Medulla oblongata (tissue), 1 donor: ENCODE results near the gene DDT.
"Not testable (repeated sequence)": the region's sequence is repeated elsewhere in the genome, so short reads cannot be mapped to it uniquely, and the experiment has no call there.

Source experiments
- DNase-seq: peaks from one replicate; pipeline ENCODE4 v3.0.0-alpha.2; 2015; ENCODE audit errors: extremely low spot score

DDT gene

DNA sequence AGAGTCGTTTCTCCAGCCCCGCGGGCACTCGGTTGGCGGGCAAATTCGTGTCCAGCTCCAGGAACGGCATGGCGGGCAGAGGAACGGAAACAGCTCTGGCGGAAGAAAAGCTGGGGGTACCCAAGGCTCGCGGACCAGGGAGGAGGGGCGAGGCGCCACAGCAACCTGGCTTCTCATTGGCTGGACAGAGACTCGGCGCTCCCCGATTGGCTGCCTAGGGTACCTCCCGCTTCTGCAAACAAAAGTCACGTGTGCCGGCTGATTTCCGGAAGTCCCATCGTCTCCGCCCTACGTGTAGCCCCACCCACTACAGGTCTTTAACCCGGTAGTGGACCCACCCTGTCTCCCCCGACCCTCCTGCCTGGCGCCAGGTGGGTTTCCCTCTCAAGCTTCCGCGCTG is at the start of gene DDT:
TSS of gene DDT (minus strand) at position 97 of the 400 bp plus-strand sequence. CDS start at position 70, 27 bp downstream.
- DNase-seq, result not testable (repeated sequence)

DNA sequence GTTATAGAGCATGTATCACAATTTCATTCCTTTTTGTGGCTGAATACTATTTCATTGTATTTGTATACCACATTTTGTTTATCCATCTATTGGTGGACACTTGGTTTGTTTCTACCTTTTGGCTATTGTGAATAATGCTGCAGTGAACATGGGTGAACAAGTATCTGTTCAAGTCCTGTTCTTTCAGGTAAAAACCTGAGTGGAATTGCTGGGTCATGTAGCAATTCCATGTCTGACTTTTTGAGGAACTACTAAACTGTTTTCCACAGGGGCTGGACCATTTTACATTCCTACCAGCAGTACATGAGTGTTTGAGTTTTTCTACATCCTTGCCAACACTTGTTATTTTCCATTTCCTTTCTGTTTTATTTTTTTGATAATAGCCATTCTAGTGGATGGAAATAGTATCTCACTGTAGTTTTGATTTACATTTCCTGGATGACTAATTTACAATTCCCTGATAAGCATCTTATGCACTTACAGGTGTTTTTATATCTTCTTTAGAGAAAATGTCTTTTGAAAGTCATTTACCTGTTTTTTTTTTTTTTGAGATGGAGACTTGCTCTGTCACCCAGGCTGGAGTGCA is 49.1 kb upstream of the DDT start:
- DNase-seq, result no peak

- no peak for DNase-seq
These were observed 47.1 kb upstream of the DDT start for GRCh38 chr22:24021304-24021703.

- DNase-seq, result no peak
These were observed 41.9 kb upstream of the DDT start for GRCh38 chr22:24016156-24016555.

DNA sequence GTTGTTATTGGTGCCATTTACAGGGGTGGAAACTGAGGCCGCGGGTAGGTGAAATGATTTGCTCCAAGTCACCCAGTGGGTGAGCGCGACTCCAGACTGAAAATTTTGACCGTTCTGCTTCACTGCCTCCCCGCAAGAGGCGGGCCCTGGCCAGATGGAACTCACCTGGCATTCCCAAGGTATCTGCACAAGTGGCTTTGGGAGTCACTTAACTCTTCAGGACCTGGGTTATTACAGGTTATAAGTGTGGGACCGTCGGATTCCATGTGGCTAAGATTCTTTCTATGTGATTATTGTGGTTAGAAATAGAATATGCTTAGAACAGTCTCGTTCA is 37.5 kb upstream of the DDT start:
- DNase-seq, result no peak

GRCh38 chr22:24010018-24010391 is 35.8 kb upstream of the DDT start:
- DNase-seq, result no peak

DNA sequence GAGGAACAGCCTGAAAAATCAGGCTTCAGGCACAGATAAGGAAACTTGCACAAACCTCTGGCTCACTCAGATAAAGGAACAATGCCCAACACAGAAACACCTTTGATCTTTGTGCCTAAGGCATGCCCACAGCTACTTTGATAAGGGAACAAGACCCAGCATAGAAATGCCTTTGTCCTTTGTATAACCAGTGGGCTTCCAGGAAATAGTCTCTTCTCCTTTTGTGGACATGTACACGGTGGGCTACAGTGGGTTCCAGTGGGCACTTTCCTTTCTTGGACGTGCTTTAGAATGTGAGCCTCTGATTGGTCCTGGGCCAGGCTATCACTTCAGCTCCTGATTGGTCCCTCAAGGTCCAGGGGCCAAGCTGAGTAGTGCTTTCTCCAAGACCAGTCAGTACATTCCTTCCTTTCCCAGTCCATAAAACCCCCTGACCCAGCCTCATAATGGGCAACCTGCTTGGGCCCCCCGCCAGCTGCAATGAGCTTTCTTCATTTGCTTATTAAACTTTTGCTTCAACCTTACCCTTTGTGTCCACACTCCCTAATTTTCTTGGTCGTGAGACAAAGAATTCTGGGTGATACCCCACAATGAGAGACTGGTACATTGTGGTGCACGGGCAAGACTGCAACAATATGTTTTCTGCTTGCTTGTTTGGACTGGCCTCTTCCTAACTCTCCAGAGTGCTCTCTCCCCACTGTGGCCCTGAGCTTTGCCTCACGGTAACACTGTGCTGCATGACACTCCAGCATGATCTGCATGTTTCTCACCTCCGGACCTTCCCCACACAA is 35.2 kb upstream of the DDT start:
- no peak for DNase-seq

DNA sequence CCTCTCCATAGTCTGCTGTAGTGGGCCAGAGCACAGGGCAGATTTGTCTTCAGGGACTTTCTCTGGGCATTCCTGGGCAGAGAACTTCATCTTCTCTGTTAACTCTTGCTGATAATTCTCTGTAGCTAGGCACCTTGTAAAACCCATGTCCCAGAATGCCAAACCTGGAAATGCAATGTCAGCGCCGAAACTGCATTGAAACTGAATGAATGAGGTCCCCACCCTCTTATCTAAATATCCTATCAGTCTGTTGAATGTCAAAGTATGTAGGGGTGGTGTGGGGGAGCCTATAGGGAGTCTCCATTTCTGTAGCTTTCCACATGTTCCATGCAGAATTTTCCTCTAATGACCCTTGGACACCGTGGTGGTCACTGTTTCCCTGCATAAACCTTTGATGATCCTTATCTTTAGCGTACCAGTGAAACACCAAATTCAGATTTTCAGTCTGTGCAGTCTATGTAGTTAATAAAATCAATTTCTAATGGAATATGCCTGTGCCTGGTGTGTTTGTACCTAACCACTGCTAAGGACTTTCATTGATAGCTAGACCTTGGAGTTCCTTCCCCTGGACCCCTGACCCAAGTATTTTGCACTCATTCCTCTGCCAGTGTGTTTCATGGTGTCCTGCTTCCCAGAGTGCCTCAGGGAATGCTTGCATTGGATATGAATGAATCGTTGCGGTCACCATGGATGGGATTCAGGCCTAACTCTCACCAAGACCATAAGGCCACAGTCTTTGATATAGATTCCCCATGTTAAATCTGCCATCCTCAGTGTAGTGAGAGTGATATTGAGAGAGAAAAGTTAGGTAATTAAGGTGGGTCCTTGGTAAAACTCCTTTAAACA is 34.4 kb upstream of the DDT start:
- no peak for DNase-seq

DNA sequence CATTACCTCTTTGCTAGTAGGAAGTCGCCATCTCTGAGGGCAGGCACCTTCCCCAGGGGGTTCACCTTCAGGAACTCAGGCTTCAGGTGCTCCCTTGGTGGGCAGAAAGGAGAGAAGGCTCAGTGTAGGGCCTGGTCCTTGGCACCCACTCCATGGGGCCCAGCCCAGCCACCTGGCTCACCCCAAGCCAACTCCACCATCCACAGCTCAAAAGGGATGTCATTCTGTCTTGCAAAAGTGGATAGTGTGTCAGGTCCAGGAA is 33.7 kb upstream of the DDT start:
- DNase-seq, result no peak

DNA sequence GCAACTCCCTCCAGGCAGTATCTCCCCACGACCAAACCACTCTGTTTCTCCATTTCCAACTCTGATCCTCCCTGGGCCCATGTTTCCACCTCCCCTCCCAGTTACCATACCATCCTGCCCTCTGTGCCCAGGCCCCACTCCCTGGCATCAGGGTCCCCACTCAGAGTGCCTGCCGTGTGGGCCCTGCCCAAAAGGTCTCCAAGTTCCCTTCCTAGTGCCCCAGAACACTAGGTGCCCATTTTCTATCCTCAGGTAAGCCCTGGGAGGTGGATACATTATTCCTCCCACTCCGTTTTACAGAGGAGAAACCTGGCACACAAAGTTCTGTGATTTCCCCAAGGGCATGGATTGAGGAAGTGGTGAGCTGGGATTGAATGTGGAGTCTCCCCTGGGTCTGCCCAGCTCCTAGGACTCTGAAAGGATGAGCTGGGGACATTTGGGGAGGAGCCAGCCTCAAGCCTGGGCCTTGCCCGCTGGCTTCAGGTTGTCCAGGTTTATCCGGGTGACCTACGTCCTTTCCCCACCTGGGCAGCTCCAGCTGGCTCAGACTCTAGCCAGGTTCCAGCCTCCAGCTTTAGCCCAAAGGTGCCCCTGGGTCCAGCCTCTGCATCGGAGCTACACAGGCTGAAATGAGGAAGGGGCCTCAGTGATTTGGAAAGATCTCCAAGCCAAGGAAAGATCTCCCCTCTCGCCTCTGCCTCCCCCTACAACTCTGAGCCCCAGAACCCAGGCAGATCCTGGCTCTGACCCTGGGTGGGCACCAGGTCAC is 33.2 kb upstream of the DDT start:
- DNase-seq, result no peak

DNA sequence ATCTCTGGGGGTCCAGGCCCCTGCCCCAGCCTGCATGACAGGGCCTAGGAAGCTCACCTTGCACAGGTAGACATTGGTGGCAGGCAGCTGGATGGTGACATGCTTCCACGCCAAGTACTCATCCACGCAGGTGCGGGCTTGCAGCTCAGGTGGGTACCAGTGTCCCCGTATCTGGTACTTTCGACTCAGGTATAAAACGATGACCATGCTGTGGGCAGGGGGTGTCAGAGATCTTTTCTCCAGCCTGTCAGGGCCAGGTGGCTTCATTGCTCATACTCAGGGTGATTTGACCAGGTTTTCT is 32.6 kb upstream of the DDT start:
- no peak for DNase-seq

- DNase-seq, result no peak
These were observed 32.1 kb upstream of the DDT start for GRCh38 chr22:24006207-24006913.

DNA sequence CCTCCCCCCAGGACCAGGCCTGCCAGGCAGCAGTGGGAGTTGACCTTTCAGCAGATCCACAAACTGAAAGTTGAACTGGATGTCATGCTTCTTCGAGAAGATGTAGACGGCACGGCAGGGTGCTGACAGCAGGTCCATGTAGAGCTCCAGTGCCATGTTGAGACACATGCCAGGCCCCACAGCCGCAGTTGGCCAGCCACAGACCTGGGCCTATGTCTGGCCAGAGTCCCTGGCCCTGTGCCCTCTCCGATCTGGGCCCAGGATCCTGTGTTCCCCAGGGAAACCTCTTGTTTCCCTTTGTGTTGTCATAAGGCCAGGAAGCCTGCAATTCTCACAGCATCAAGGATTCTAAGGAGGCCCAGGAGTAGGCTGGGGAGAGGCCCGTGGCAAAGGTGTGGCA is 31.0 kb upstream of the DDT start, which contains the start of gene GSTT4:
TSS of gene GSTT4 (minus strand) at position 253 of the 400 bp plus-strand sequence. CDS start at position 156, 97 bp downstream.
- DNase-seq, result peak; percentile 26

DNA sequence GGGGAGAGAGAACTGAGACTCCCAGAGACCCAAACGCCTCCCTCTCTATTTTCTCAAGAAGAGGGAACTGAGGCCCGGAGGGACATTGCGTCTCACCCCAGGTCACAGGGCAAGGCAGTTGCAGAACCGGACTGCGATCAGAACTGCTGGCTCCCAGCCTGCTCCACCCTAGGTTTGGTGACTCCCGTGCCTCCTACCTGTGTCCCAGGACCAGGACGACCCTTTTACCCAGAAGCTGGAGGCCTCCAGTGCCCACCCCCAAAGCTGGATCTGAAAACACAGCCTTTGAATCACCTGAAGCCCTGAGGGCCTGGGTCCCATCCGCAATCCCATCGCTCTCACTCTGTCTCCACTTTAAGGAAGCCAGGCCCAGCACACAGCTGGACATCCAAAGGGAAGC is 29.6 kb upstream of the DDT start:
- no peak for DNase-seq

- no peak for DNase-seq
These were observed 28.6 kb upstream of the DDT start for GRCh38 chr22:24002851-24003250.

- DNase-seq, result no peak
These were observed 28.0 kb upstream of the DDT start for GRCh38 chr22:24002272-24002671.

GRCh38 chr22:24001314-24001713 is 27.1 kb upstream of the DDT start:
- no peak for DNase-seq

- not testable (repeated sequence) for DNase-seq
These were observed 25.5 kb upstream of the DDT start for GRCh38 chr22:23999779-24000178.

DNA sequence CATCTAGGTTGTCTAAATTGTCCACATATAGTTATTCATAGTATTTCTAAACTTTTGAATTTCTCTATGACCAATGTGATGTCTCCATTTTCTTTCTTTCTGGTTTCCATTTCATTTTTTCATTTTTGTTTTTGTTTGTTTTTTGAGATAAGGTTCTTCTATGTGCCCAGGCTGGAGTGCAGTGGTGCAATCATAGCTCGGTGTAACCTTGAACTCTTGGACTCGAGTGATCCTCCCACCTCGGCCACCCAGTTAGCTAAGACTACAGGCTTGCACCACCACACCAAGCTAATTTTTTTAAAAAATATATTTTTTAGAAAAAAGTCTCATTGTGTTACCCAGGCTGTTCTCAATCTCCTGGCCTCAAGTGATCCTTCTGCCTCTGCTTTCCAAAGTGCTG is 22.9 kb upstream of the DDT start:
- DNase-seq, result no peak

DNA sequence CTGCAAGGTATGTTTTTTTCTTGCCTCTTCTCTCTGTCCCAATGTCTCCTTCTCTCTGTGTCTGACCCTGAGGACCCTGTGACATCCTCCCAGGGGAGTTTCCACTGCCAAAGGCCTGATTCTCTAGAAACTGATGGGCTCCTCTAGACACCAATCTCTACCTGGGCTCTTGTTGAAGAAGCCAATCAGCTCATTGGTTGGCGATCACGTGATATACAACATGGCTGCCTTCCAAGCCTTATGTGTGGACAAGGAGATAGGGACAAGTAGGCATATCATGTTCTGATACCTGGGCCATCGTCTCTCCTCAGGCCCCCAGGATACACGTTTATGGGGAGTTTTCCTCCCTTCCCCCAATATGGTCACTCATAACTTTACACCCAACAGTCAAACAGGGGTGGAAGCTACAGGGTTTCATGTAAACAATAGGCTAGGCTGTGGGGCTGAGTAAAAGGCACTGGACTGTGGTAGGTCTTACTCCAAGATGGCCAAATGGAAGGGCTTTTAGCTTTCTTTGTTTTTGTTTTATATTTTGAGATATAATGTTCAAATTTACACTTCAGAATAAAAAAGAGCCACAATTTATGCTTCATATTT is 19.4 kb upstream of the DDT start:
- DNase-seq, result not testable (repeated sequence)

DNA sequence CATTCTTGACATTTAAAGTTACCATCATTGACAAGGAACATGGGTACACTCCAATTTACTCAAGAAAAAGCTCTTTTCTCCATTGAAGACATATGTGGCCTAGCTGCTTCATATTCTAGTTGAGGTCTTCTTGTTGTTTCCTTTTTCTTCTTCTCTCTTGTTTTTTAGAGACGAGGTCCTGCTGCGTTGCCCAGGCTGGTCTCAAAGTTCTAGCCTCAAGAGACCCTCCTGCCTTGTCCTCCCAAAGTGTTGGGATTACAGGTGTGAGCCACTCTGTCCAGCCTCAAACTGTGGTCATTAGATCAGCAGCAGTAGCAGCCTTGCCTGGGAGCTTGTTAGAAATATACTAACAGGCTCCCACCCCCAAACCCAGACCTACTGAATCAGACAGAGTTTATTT is 18.8 kb upstream of the DDT start:
- DNase-seq, result not testable (repeated sequence)
